A549 (cell line): Measurements from ENCODE around the gene HADHB. TPM values are rescaled to one million over a fixed set of nuclear protein-coding genes. Genes with fewer than 3 reads are reported as not detected.
"Not testable (repeated sequence)": the region's sequence is repeated elsewhere in the genome, so short reads cannot be mapped to it uniquely, and the experiment has no call there.

Source experiments
- ATAC-seq, 2 experiments: fragments of 200-7000 bp in 1 of 2; fragments of >200 bp in 1 of 2; cut with Nextera tagmentation in 1 of 2; cut with Tn5 transposase in 1 of 2; 3 replicates each; pipeline versions ENCODE4 v1.8.0 to v1.9.1; 2018 to 2020; ENCODE audit warnings: mild to moderate bottlenecking in 1 of 2, moderate library complexity in 1 of 2
- CTCF ChIA-PET: fragments of 300-600 bp; sonication (Branson Sonifier 250); formaldehyde crosslinking; extraction: SDS; loops from one replicate; lab custom pipeline; 2021; ENCODE audit warnings: antibody characterized with exemption, inconsistent platforms; lab: Yijun Ruan, JAX
- POLR2A ChIA-PET: fragments of 350-600 bp; formaldehyde crosslinking; extraction: SDS; loops from one replicate; lab custom pipeline; 2021; ENCODE audit warnings: antibody characterized with exemption, inconsistent platforms; lab: Yijun Ruan, JAX
- DNase-seq, 2 experiments: peaks; one replicate each; pipeline versions ENCODE4 v3.0.0 to v3.0.0-alpha.2; 2011 to 2016; ENCODE audit warnings: low read depth in 1 of 2, low spot score in 1 of 2
- FAIRE-seq: peaks from 2 replicates; lab custom pipeline; 2011; peaks lifted over from hg19 to GRCh38; lab: Jason Lieb, UNC
- H3K27ac ChIP-seq, 2 experiments: fragments of >200 bp; sonication (Bioruptor Twin); formaldehyde crosslinking; 3 replicates each; pipeline ENCODE4 v1.5.1; 2016 to 2017
- H3K4me1 ChIP-seq: fragments of >200 bp; sonication (Bioruptor Twin); formaldehyde crosslinking; 3 replicates; pipeline ENCODE4 v1.6.1; 2016
- H3K4me2 ChIP-seq: fragments of >200 bp; sonication (Bioruptor Twin); formaldehyde crosslinking; 3 replicates; pipeline ENCODE4 v1.6.1; 2016
- H3K4me3 ChIP-seq: fragments of >200 bp; sonication (Bioruptor Twin); formaldehyde crosslinking; 3 replicates; pipeline ENCODE4 v1.5.1; 2016
- H3K9me3 ChIP-seq: fragments of >200 bp; sonication (Bioruptor Twin); formaldehyde crosslinking; 3 replicates; pipeline ENCODE4 v1.6.1; 2016
- ATOH8 ChIP-seq: fragments of 250-450 bp; sonication (Bioruptor Pico); IDR thresholded peaks from 2 replicates; pipeline ENCODE4 v1.5.0; 2020; ENCODE audit warnings: low read depth, mild to moderate bottlenecking, moderate library complexity
- BHLHE40 ChIP-seq: IDR thresholded peaks from 2 replicates; pipeline ENCODE4 v1.6.1; 2012; ENCODE audit warnings: low read depth, low read length, inconsistent platforms
- CBX2 ChIP-seq: fragments of 200-600 bp; sonication (generic); IDR thresholded peaks from 2 replicates; pipeline ENCODE4 v1.6.1; 2016; ENCODE audit warnings: low read depth, mild to moderate bottlenecking, borderline replicate concordance
- CBX8 ChIP-seq: fragments of 200-600 bp; sonication (generic); IDR thresholded peaks from 2 replicates; pipeline ENCODE4 v1.6.1; 2016
- EHMT2 ChIP-seq: fragments of 200-600 bp; sonication (generic); IDR thresholded peaks from 2 replicates; pipeline ENCODE4 v1.6.1; 2016; ENCODE audit warnings: antibody characterized with exemption, low read depth, mild to moderate bottlenecking, moderate library complexity
- ELK1 ChIP-seq: fragments of 150-350 bp; IDR thresholded peaks from 2 replicates; pipeline ENCODE4 v1.6.1; 2014; ENCODE audit warnings: low read depth, mild to moderate bottlenecking, low read length
- GATA3 ChIP-seq: IDR thresholded peaks from 2 replicates; pipeline ENCODE4 v1.6.1; 2012; ENCODE audit warnings: borderline replicate concordance
- HMGXB4 ChIP-seq: fragments of 250-450 bp; sonication (Bioruptor Pico); IDR thresholded peaks from 2 replicates; pipeline ENCODE4 v1.5.0; 2021; ENCODE audit warnings: mild to moderate bottlenecking, moderate library complexity, borderline replicate concordance
- JUNB ChIP-seq: fragments of >200 bp; sonication (Bioruptor Twin); formaldehyde crosslinking; IDR thresholded peaks from 2 replicates; pipeline ENCODE4 v1.6.1; 2016
- MAZ ChIP-seq: fragments of 150-350 bp; IDR thresholded peaks from 2 replicates; pipeline ENCODE4 v1.6.1; 2014; ENCODE audit warnings: antibody characterized with exemption, low read depth, low read length, borderline replicate concordance
- NPAS2 ChIP-seq: fragments of 250-450 bp; sonication (Bioruptor Pico); IDR thresholded peaks from 2 replicates; pipeline ENCODE4 v1.8.0; 2022; ENCODE audit warnings: mild to moderate bottlenecking, moderate library complexity, borderline replicate concordance
- POLR2A ChIP-seq: IDR thresholded peaks from 2 replicates; pipeline ENCODE4 v1.6.1; 2012; ENCODE audit warnings: mild to moderate bottlenecking, low read length
- POLR2AphosphoS2 ChIP-seq: conservative IDR thresholded peaks from 2 replicates; pipeline ENCODE4 v1.6.1; 2012; ENCODE audit warnings: low read length, improper control_type of control experiment, inconsistent platforms
- RARB ChIP-seq: fragments of 250-450 bp; sonication (Bioruptor Pico); IDR thresholded peaks from 2 replicates; pipeline ENCODE4 v1.8.0; 2021; ENCODE audit warnings: mild to moderate bottlenecking, moderate library complexity
- REST ChIP-seq: fragments of 200-600 bp; sonication (generic); IDR thresholded peaks from 2 replicates; pipeline ENCODE4 v1.6.1; 2016; ENCODE audit warnings: antibody characterized with exemption, mild to moderate bottlenecking, moderate library complexity
- RNF2 ChIP-seq: fragments of 200-600 bp; sonication (generic); IDR thresholded peaks from 2 replicates; pipeline ENCODE4 v1.6.1; 2016; ENCODE audit warnings: low read depth, mild to moderate bottlenecking, antibody characterized with exemption, moderate library complexity, borderline replicate concordance
- USF2 ChIP-seq: fragments of 450-650 bp; IDR thresholded peaks from 2 replicates; pipeline ENCODE4 v1.6.1; 2014; ENCODE audit warnings: antibody characterized with exemption
- ZC3H11A ChIP-seq: fragments of 450-650 bp; IDR thresholded peaks from 2 replicates; pipeline ENCODE4 v1.6.1; 2014; ENCODE audit warnings: antibody characterized with exemption, mild to moderate bottlenecking
- WGBS: methylation state at CpG from one replicate; pipeline ENCODE4 v1.1.6; 2017; ENCODE audit errors: missing lambda C conversion rate; 5-methylcytosine and 5-hydroxymethylcytosine counted together
- polyA plus RNA-seq, 4 experiments: library from polyadenylated mRNA; depleted of rRNA in 3 of 4; stranded (reverse); fragments of >200 nt; fragmentation: RNase III in 1 of 4; extraction: RNeasy Plus Mini Kit Qiagen cat#74134 plus additional on column Dnase treatment in 1 of 4; gene quantifications; 2 replicates in 3 of 4; 3 replicates in 1 of 4; pipeline ENCODE4 v1.2.3, GENCODE V29; 2011 to 2017

Gene HADHB
- polyA plus RNA-seq, 2 of the 4 experiments (the other 2 are of a cell fraction) = 95.4 to 161 TPM

GRCh38 chr2:26318950-26319349 lies 74.2 kb downstream of the HADHB start:
- no peak overlapping the region for H3K4me3 ChIP-seq
- CTCF ChIA-PET = interaction anchor here (0.8 to 14.5 kb wide), 3 partner anchors 12 to 185 kb away, joined by 3 to 156 read pairs (median 3); no protein-coding TSS in a partner anchor
- no peak for ATAC-seq

GRCh38 chr2:26324479-26324878 lies 79.7 kb downstream of the HADHB start:
- POLR2A ChIA-PET, ATAC-seq, FAIRE-seq, H3K4me3 ChIP-seq, H3K4me2 ChIP-seq, H3K4me1 ChIP-seq, H3K27ac ChIP-seq, DNase-seq, H3K9me3 ChIP-seq: not testable (repeated sequence)
- CTCF ChIA-PET = interaction anchor here (1.0 to 13.9 kb wide), 5 partner anchors 9 to 254 kb away, joined by 4 to 156 read pairs (median 5); no protein-coding TSS in a partner anchor

More at GRCh38 chr2:26318950-26319349, 74.2 kb downstream of the HADHB start:
- DNase-seq (no peak), FAIRE-seq (no peak)
- Histone ChIP-seq H3K27ac (no peak overlapping the region), H3K4me1 (no peaks in the 10 kb centered on the region), H3K9me3 (no peaks in the 10 kb centered on the region), H3K4me2 (no peak overlapping the region)
- TF ChIP-seq EHMT2 (no peak), CBX2 (no peak), POLR2A (no peak), JUNB (no peak), USF2 (no peak), REST (no peak), ZC3H11A (no peak), MAZ (no peak)
- POLR2A ChIA-PET = no interaction called here
- WGBS = 60% methylated on average over 6 of the region's 6 CpGs

GRCh38 chr2:26324903-26325302 lies 80.2 kb downstream of the HADHB start:
- CTCF ChIA-PET = interaction anchor here (0.6 to 13.9 kb wide), 6 partner anchors 10 to 374 kb away, joined by 3 to 156 read pairs (median 4); no protein-coding TSS in a partner anchor
- DNase-seq (no peak), ATAC-seq (no peak), FAIRE-seq (no peak)
- no peaks in the 10 kb centered on the region for H3K9me3 ChIP-seq
- H3K4me2 ChIP-seq = no peak overlapping the region
- no peak overlapping the region for H3K27ac ChIP-seq
- no peak overlapping the region for H3K4me3 ChIP-seq
- H3K4me1 ChIP-seq = no peaks in the 10 kb centered on the region
- POLR2A ChIA-PET = no interaction called here
- WGBS = 33% methylated on average over 3 of the region's 3 CpGs
- no peak for TF ChIP-seq BHLHE40
- TF ChIP-seq REST = no peak
- no peak for TF ChIP-seq RNF2
- TF ChIP-seq ATOH8 (CRISPR knock-in tag) = no peak
- TF ChIP-seq ZC3H11A = no peak
- no peak for TF ChIP-seq CBX8
- no peak for TF ChIP-seq HMGXB4 (CRISPR knock-in tag)
- no peak for TF ChIP-seq GATA3
- TF ChIP-seq ELK1 = no peak
- TF ChIP-seq NPAS2 = no peak
- TF ChIP-seq RARB (CRISPR knock-in tag) = no peak
- TF ChIP-seq EHMT2 = no peak
- TF ChIP-seq POLR2A = no peak
- TF ChIP-seq POLR2AphosphoS2 = no peak
- no peak for TF ChIP-seq USF2
